Fibroblast of lung (primary cell): ENCODE measurements around the gene DCLRE1C.

Source experiments
- CTCF ChIP-seq, 2 donors: IDR thresholded peaks in 1 of 2; conservative IDR thresholded peaks in 1 of 2; 1 replicate in 1 of 2; 2 replicates in 1 of 2; pipeline ENCODE4 v1.5.1; 2011 to 2012; ENCODE audit warnings: low read length in 2 of 2, control low read depth in 1 of 2, inconsistent platforms in 1 of 2, low read depth in 1 of 2, mild to moderate bottlenecking in 1 of 2
- EZH2 ChIP-seq: IDR thresholded peaks from 2 replicates; pipeline ENCODE4 v1.5.1; 2012; ENCODE audit warnings: low read length, control low read depth, mild to moderate bottlenecking; ENCODE audit errors: missing control alignments

GRCh38 chr10:14945108-14945507 is 8.8 kb downstream of the DCLRE1C start:
- TF ChIP-seq CTCF (conservative IDR thresholded peaks at IDR 0.05 in 1 of 2, IDR thresholded peaks at IDR 0.05 in 1 of 2; ENCODE audit: low read depth in 1 of 2, low read length in 2 of 2) (no peak), EZH2 (no peak)
